ENCODE measurements around the gene RNGTT. TPM values are rescaled to one million over a fixed set of nuclear protein-coding genes. Genes with fewer than 3 reads are reported as not detected.

The RNGTT gene
- total RNA-seq, 3 donors from 2014 or later = 9.1 to 30.3 (median 22.6) TPM

- Histone ChIP-seq H3K4me1 (no peaks in the 10 kb centered on the region), H3K27ac (no peak overlapping the region), H3K9me3 (peaks cover 7 to 9% of the 10 kb centered on the region in 2 donors), H3K4me3 (no peak overlapping the region), H3K27me3 (no peaks in the 10 kb centered on the region), H3K36me3 (no peaks in the 10 kb centered on the region)
- intact Hi-C loops (cut with DNase I; ENCODE audit: low total_unique reads) = no loop called here
- no peak for DNase-seq (ENCODE audit: low spot score in 2 of 2)
- TF ChIP-seq POLR2A (IDR thresholded peaks at IDR 0.05) = no peak
- no peak for TF ChIP-seq CTCF (IDR thresholded peaks at IDR 0.05)
- no peak for TF ChIP-seq POLR2AphosphoS5 (IDR thresholded peaks at IDR 0.05)
Observed at GRCh38 chr6:88565409-88565811, 398.0 kb downstream of the RNGTT start.

DNA sequence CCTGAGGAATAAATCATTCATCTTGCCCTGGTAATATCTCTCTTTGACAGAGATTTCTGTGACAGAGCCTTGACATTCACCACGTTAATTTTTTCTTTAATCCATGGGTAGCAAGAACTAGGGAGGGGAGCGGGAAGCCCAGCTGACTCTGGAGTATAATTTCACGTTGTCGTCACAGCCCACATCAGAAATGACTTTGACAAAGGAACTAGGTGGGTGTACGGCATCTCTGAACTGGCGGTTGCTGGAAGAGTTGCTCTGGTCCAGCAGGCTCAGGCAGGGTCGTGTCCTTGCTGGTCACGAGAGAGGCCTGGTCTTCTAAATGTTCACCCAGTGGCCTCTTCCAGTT is 400.2 kb downstream of the RNGTT start:
- no peak overlapping the region for H3K4me3 ChIP-seq
- H3K36me3 ChIP-seq = no peaks in the 10 kb centered on the region
- no peaks in the 10 kb centered on the region for H3K27me3 ChIP-seq
- intact Hi-C loops (cut with DNase I; ENCODE audit: low total_unique reads) = no loop called here
- no peaks in the 10 kb centered on the region for H3K4me1 ChIP-seq
- TF ChIP-seq CTCF (IDR thresholded peaks at IDR 0.05) = no peak
- no peak for TF ChIP-seq POLR2A (IDR thresholded peaks at IDR 0.05)
- TF ChIP-seq POLR2AphosphoS5 (IDR thresholded peaks at IDR 0.05) = no peak
- H3K27ac ChIP-seq = no peak overlapping the region
- no peaks in the 10 kb centered on the region for H3K9me3 ChIP-seq
- DNase-seq (ENCODE audit: low spot score in 2 of 2) = no peak

- no peak for DNase-seq (ENCODE audit: low spot score in 2 of 2)
- intact Hi-C loops (cut with DNase I; ENCODE audit: low total_unique reads) = no loop called here
- no peaks in the 10 kb centered on the region for H3K9me3 ChIP-seq
- no peaks in the 10 kb centered on the region for H3K4me1 ChIP-seq
- H3K27ac ChIP-seq = no peak overlapping the region
- no peaks in the 10 kb centered on the region for H3K36me3 ChIP-seq
- H3K27me3 ChIP-seq = no peaks in the 10 kb centered on the region
- TF ChIP-seq POLR2A (IDR thresholded peaks at IDR 0.05) (no peak), POLR2AphosphoS5 (IDR thresholded peaks at IDR 0.05) (no peak), CTCF (IDR thresholded peaks at IDR 0.05) (no peak)
- no peak overlapping the region for H3K4me3 ChIP-seq
Observed at GRCh38 chr6:88562353-88563276, 400.8 kb downstream of the RNGTT start.

- H3K4me3 ChIP-seq = no peak overlapping the region
- intact Hi-C loops (cut with DNase I; ENCODE audit: low total_unique reads) = no loop called here
- no peak for DNase-seq (ENCODE audit: low spot score in 2 of 2)
- H3K9me3 ChIP-seq = no peaks in the 10 kb centered on the region
- H3K4me1 ChIP-seq = no peaks in the 10 kb centered on the region
- H3K36me3 ChIP-seq = no peaks in the 10 kb centered on the region
- TF ChIP-seq CTCF (IDR thresholded peaks at IDR 0.05) = no peak
- no peak for TF ChIP-seq POLR2AphosphoS5 (IDR thresholded peaks at IDR 0.05)
- no peak for TF ChIP-seq POLR2A (IDR thresholded peaks at IDR 0.05)
- no peaks in the 10 kb centered on the region for H3K27me3 ChIP-seq
- H3K27ac ChIP-seq = peak overlapping the region; percentile 3 to 21
Observed at GRCh38 chr6:88561954-88562315, 401.5 kb downstream of the RNGTT start.
